IMR-90 (cell line): ENCODE data around the gene GDF10. TPM values are rescaled to one million over a fixed set of nuclear protein-coding genes. Genes with fewer than 3 reads are reported as not detected.

ENCODE experiments used
- ATAC-seq: fragments of 200-7000 bp; cut with Tn5 transposase; 2 replicates; pipeline ENCODE4 v1.9.1; 2020; ENCODE audit warnings: low read depth, mild to moderate bottlenecking, moderate library complexity
- BruUV-seq: library from RNA; stranded (reverse); fragments of 400-500 nt; replicated peaks from 2 replicates; lab custom pipeline; 2021; lab: Mats Ljungman, UMichigan
- CTCF ChIA-PET: fragments of 300-600 bp; formaldehyde crosslinking; extraction: SDS; loops from one replicate; lab custom pipeline; 2021; ENCODE audit warnings: antibody characterized with exemption; lab: Yijun Ruan, JAX
- POLR2A ChIA-PET: fragments of 300-600 bp; sonication (Branson Sonifier 250); formaldehyde crosslinking; loops from one replicate; lab custom pipeline; 2022; ENCODE audit warnings: antibody characterized with exemption; ENCODE audit not compliant: unreplicated experiment; lab: Charles Lee
- DNase-seq: peaks from one replicate; pipeline ENCODE4 v3.0.0; 2013
- H2AFZ ChIP-seq: replicated peaks from 2 replicates; pipeline ENCODE3; 2013; ENCODE audit warnings: low read length, mild to moderate bottlenecking; ENCODE audit not compliant: poor library complexity
- H2AK5ac ChIP-seq: 2 replicates; pipeline ENCODE4 v1.6.1; 2013; ENCODE audit warnings: low read depth, low read length, inconsistent platforms
- H2AK9ac ChIP-seq: replicated peaks from 2 replicates; pipeline ENCODE3; 2013; ENCODE audit warnings: mild to moderate bottlenecking, low read depth, low read length, moderate library complexity; ENCODE audit not compliant: poor library complexity
- H2BK120ac ChIP-seq: 2 replicates; pipeline ENCODE4 v1.6.1; 2013; ENCODE audit warnings: low read depth, low read length, inconsistent platforms
- H2BK15ac ChIP-seq: 3 replicates; pipeline ENCODE4 v1.6.1; 2013; ENCODE audit warnings: low read depth, low read length, inconsistent platforms
- H2BK20ac ChIP-seq: 2 replicates; pipeline ENCODE4 v1.6.1; 2013; ENCODE audit warnings: low read depth, mild to moderate bottlenecking, inconsistent platforms, low read length, moderate library complexity
- H2BK5ac ChIP-seq: 2 replicates; pipeline ENCODE4 v1.6.1; 2013; ENCODE audit warnings: mild to moderate bottlenecking, low read depth, low read length, inconsistent platforms; ENCODE audit not compliant: poor library complexity, severe bottlenecking
- H3K14ac ChIP-seq: replicated peaks from 2 replicates; pipeline ENCODE4 v1.6.1; 2013; ENCODE audit warnings: low read depth, low read length, inconsistent platforms
- H3K18ac ChIP-seq: 2 replicates; pipeline ENCODE4 v1.6.1; 2013; ENCODE audit warnings: low read depth, low read length, control low read depth
- H3K23ac ChIP-seq: 2 replicates; pipeline ENCODE4 v1.6.1; 2013; ENCODE audit warnings: low read depth, low read length, inconsistent platforms
- H3K27ac ChIP-seq: 2 replicates; pipeline ENCODE4 v1.5.1; 2013; ENCODE audit warnings: mild to moderate bottlenecking, control low read depth, low read length; ENCODE audit not compliant: insufficient read depth
- H3K27me3 ChIP-seq: 2 replicates; pipeline ENCODE4 v1.6.1; 2013; ENCODE audit warnings: low read length; ENCODE audit not compliant: control insufficient read depth, insufficient read depth
- H3K36me3 ChIP-seq: 2 replicates; pipeline ENCODE4 v1.6.1; 2013; ENCODE audit warnings: low read length, mixed read lengths; ENCODE audit not compliant: control insufficient read depth, insufficient read depth
- H3K4ac ChIP-seq: 2 replicates; pipeline ENCODE4 v1.6.1; 2013; ENCODE audit warnings: low read depth, low read length, inconsistent platforms
- H3K4me1 ChIP-seq: 2 replicates; pipeline ENCODE4 v1.6.1; 2013; ENCODE audit warnings: low read length, mixed read lengths; ENCODE audit not compliant: control insufficient read depth, insufficient read depth
- H3K4me2 ChIP-seq: 2 replicates; pipeline ENCODE4 v1.6.1; 2013; ENCODE audit warnings: low read depth, mild to moderate bottlenecking, control low read depth, low read length, moderate library complexity
- H3K4me3 ChIP-seq: 2 replicates; pipeline ENCODE4 v1.5.1; 2013; ENCODE audit warnings: low read depth, mild to moderate bottlenecking, control low read depth, low read length, moderate library complexity; ENCODE audit not compliant: insufficient read depth
- H3K56ac ChIP-seq: 2 replicates; pipeline ENCODE4 v1.6.1; 2013; ENCODE audit warnings: low read length, inconsistent platforms; ENCODE audit not compliant: insufficient read depth; ENCODE audit errors: extremely low read depth
- H3K79me1 ChIP-seq, 2 experiments: 2 replicates each; pipeline ENCODE4 v1.6.1; 2013; ENCODE audit warnings: low read length in 2 of 2, inconsistent platforms in 1 of 2, low read depth in 1 of 2
- H3K9ac ChIP-seq: 2 replicates; pipeline ENCODE4 v1.6.1; 2013; ENCODE audit warnings: low read depth, low read length, control low read depth
- H3K9me1 ChIP-seq: 2 replicates; pipeline ENCODE4 v1.6.1; 2013; ENCODE audit warnings: low read length, inconsistent platforms; ENCODE audit not compliant: insufficient read depth
- H3K9me3 ChIP-seq: 2 replicates; pipeline ENCODE4 v1.6.1; 2013; ENCODE audit warnings: low read length; ENCODE audit not compliant: control insufficient read depth, insufficient read depth
- H4K20me1 ChIP-seq: 2 replicates; pipeline ENCODE4 v1.6.1; 2013; ENCODE audit warnings: low read length, inconsistent platforms; ENCODE audit not compliant: insufficient read depth
- H4K5ac ChIP-seq: 2 replicates; pipeline ENCODE4 v1.6.1; 2013; ENCODE audit warnings: mild to moderate bottlenecking, low read depth, low read length, control low read depth
- H4K8ac ChIP-seq, 2 experiments: 2 replicates each; pipeline ENCODE4 v1.6.1; 2013; ENCODE audit warnings: low read depth in 2 of 2, low read length in 2 of 2, control low read depth in 1 of 2, inconsistent platforms in 1 of 2
- H4K91ac ChIP-seq: 2 replicates; pipeline ENCODE4 v1.6.1; 2013; ENCODE audit warnings: low read depth, low read length, inconsistent platforms; ENCODE audit not compliant: insufficient read depth
- CEBPB ChIP-seq: IDR thresholded peaks from 2 replicates; pipeline ENCODE4 v1.6.1; 2012; ENCODE audit warnings: low read depth, low read length, improper control_type of control experiment
- ELK1 ChIP-seq: fragments of 150-350 bp; IDR thresholded peaks from 2 replicates; pipeline ENCODE4 v1.6.1; 2016; ENCODE audit warnings: low read depth, mild to moderate bottlenecking, low read length, moderate library complexity, borderline replicate concordance
- FOS ChIP-seq: fragments of 150-350 bp; IDR thresholded peaks from 2 replicates; pipeline ENCODE4 v1.6.1; 2016; ENCODE audit warnings: low read depth, low read length
- MAZ ChIP-seq: IDR thresholded peaks from 2 replicates; pipeline ENCODE4 v1.6.1; 2012; ENCODE audit warnings: low read depth, mild to moderate bottlenecking, low read length, improper control_type of control experiment, moderate library complexity, borderline replicate concordance
- MXI1 ChIP-seq: IDR thresholded peaks from 2 replicates; pipeline ENCODE4 v1.6.1; 2012; ENCODE audit warnings: low read depth, mild to moderate bottlenecking, low read length, moderate library complexity, borderline replicate concordance
- NFE2L2 ChIP-seq: fragments of 150-350 bp; IDR thresholded peaks from 2 replicates; pipeline ENCODE4 v1.6.1; 2016; ENCODE audit warnings: low read depth, mild to moderate bottlenecking, low read length
- POLR2A ChIP-seq: IDR thresholded peaks from 2 replicates; pipeline ENCODE4 v1.6.1; 2012; ENCODE audit warnings: mild to moderate bottlenecking, low read depth, low read length
- RAD21 ChIP-seq: IDR thresholded peaks from 2 replicates; pipeline ENCODE4 v1.6.1; 2012; ENCODE audit warnings: low read length, improper control_type of control experiment
- RCOR1 ChIP-seq: IDR thresholded peaks from 2 replicates; pipeline ENCODE4 v1.6.1; 2012; ENCODE audit warnings: mild to moderate bottlenecking, low read length, improper control_type of control experiment; ENCODE audit not compliant: insufficient replicate concordance
- RFX5 ChIP-seq: IDR thresholded peaks from 2 replicates; pipeline ENCODE4 v1.8.0; 2012; ENCODE audit warnings: low read depth, mild to moderate bottlenecking, low read length, moderate library complexity
- SMC3 ChIP-seq: fragments of 150-350 bp; IDR thresholded peaks from 2 replicates; pipeline ENCODE4 v1.6.1; 2016; ENCODE audit warnings: low read depth, mild to moderate bottlenecking, antibody characterized with exemption, low read length, moderate library complexity
- USF2 ChIP-seq: fragments of 150-350 bp; IDR thresholded peaks from 2 replicates; pipeline ENCODE4 v1.6.1; 2017; ENCODE audit warnings: mild to moderate bottlenecking, antibody characterized with exemption, low read length, low read depth
- WGBS, 2 experiments: methylation state at CpG; one replicate each; pipeline versions ENCODE4 v1.1.5 to v1.1.7; 2013; ENCODE audit warnings: missing lambda C conversion rate in 2 of 2; ENCODE audit not compliant: insufficient read length in 1 of 2; ENCODE audit errors: extremely low coverage in 2 of 2; 5-methylcytosine and 5-hydroxymethylcytosine counted together
- dilution Hi-C: fragments of 300-500 bp; cut with HindIII; formaldehyde crosslinking; loops from one replicate; pipeline ENCODE4 v1.14.3; 2018; ENCODE audit warnings: low sequenced_read_pairs; ENCODE audit not compliant: unreplicated experiment
- in situ Hi-C: fragments of 300-500 bp; cut with MboI; formaldehyde crosslinking; loops from 3 replicates; pipeline ENCODE4 v1.14.3; 2019; ENCODE audit warnings: low sequenced_read_pairs, inconsistent platforms, mixed read lengths
- intact Hi-C: fragments of 100-400 bp; cut with micrococcal nuclease; formaldehyde crosslinking; loops from 2 replicates; pipeline ENCODE4 v1.10.0; 2022
- polyA plus RNA-seq, 3 experiments: library from polyadenylated mRNA; depleted of rRNA; stranded (reverse); fragments of >200 nt; gene quantifications; 2 replicates each; pipeline ENCODE4 v1.2.3, GENCODE V29; 2012; ENCODE audit warnings: low replicate concordance in 1 of 3
- total RNA-seq: library from RNA; depleted of rRNA; stranded (reverse); fragments of >200 nt; gene quantifications from 2 replicates; pipeline ENCODE4 v1.2.3, GENCODE V29; 2012

GDF10 gene
- total and polyA plus RNA-seq, 2 of the 4 experiments (the other 2 are of a cell fraction), result 0.34 TPM; not detected in 1

- intact Hi-C loops, result no loop called here
Measured at GRCh38 chr10:47349516-47349915, 49.5 kb downstream of the GDF10 start.

More at GRCh38 chr10:47349516-47349915, 49.5 kb downstream of the GDF10 start:
- no peak overlapping the region for H3K4me3 ChIP-seq
- H3K4me2 ChIP-seq, result no peak overlapping the region
- H2AK9ac ChIP-seq, result no peak overlapping the region
- ChIA-PET POLR2A (no interaction called here), CTCF (no interaction called here)
- no peak overlapping the region for H3K27ac ChIP-seq
- no peak overlapping the region for H4K91ac ChIP-seq
- H2AK5ac ChIP-seq, result no peak overlapping the region
- H3K36me3 ChIP-seq, result no peaks in the 10 kb centered on the region
- ATAC-seq (no peak), DNase-seq (no peak)
- dilution Hi-C loops (no loop called here), in situ Hi-C loops (no loop called here)
- H2BK5ac ChIP-seq, result no peak overlapping the region
- H3K4ac ChIP-seq, result no peak overlapping the region
- no TSS peak for BruUV-seq
- no peaks in the 10 kb centered on the region for H3K9me1 ChIP-seq
- no peaks in the 10 kb centered on the region for H3K4me1 ChIP-seq
- TF ChIP-seq RFX5 (no peak), MXI1 (no peak), RAD21 (no peak), CEBPB (no peak), MAZ (no peak), ELK1 (no peak), NFE2L2 (no peak), POLR2A (no peak), USF2 (no peak), FOS (no peak), RCOR1 (no peak), SMC3 (no peak)
- H4K20me1 ChIP-seq, result no peaks in the 10 kb centered on the region
- H2AFZ ChIP-seq, result no peak overlapping the region
- no peak overlapping the region for H3K18ac ChIP-seq
- H3K56ac ChIP-seq, result no peak overlapping the region
- H2BK20ac ChIP-seq, result no peak overlapping the region
- H3K23ac ChIP-seq, result no peak overlapping the region
- no peak overlapping the region for H3K14ac ChIP-seq
- peaks cover 39% of the 10 kb centered on the region for H3K27me3 ChIP-seq
- no peaks in the 10 kb centered on the region for H3K79me1 ChIP-seq
- no peak overlapping the region for H2BK15ac ChIP-seq
- no peak overlapping the region for H2BK120ac ChIP-seq
- no peak overlapping the region for H4K5ac ChIP-seq
- H4K8ac ChIP-seq, result no peak overlapping the region
- 91% methylated on average over 18 of the region's 22 CpGs; no CpG with 5 or more reads in 1 of the 2 experiments for WGBS, 2 experiments
- H3K9ac ChIP-seq, result no peak overlapping the region
- no peaks in the 10 kb centered on the region for H3K9me3 ChIP-seq
